GM12878 (cell line): Measurements from ENCODE around the gene RNASEH2A. TPM values are rescaled to one million over a fixed set of nuclear protein-coding genes. Genes with fewer than 3 reads are reported as not detected.

Source experiments
- BMI1 ChIP-seq: fragments of 450-650 bp; IDR thresholded peaks from 2 replicates; pipeline ENCODE4 v1.6.1; 2016; ENCODE audit warnings: mild to moderate bottlenecking, moderate library complexity, borderline replicate concordance
- CHD4 ChIP-seq: fragments of 200-600 bp; sonication (generic); IDR thresholded peaks from 2 replicates; pipeline ENCODE4 v1.6.1; 2016; ENCODE audit warnings: mild to moderate bottlenecking
- FOXK2 ChIP-seq: fragments of 450-650 bp; IDR thresholded peaks from 2 replicates; pipeline ENCODE4 v1.6.1; 2017; ENCODE audit warnings: mild to moderate bottlenecking, moderate library complexity
- GABPA ChIP-seq: IDR thresholded peaks from 2 replicates; pipeline ENCODE4 v1.6.1; 2014; ENCODE audit warnings: antibody characterized with exemption, low read depth, mild to moderate bottlenecking, inconsistent platforms
- GATAD2B ChIP-seq: fragments of 450-650 bp; conservative IDR thresholded peaks from 2 replicates; pipeline ENCODE4 v1.6.1; 2017; ENCODE audit warnings: low read depth, mild to moderate bottlenecking, moderate library complexity
- KLF5 ChIP-seq: fragments of 450-650 bp; IDR thresholded peaks from 2 replicates; pipeline ENCODE4 v1.6.1; 2014; ENCODE audit warnings: mild to moderate bottlenecking; ENCODE audit not compliant: partially characterized antibody
- MYC ChIP-seq: IDR thresholded peaks from 2 replicates; pipeline ENCODE4 v1.6.1; 2011; ENCODE audit warnings: mild to moderate bottlenecking, low read length, moderate library complexity, inconsistent platforms; ENCODE audit not compliant: insufficient read depth, insufficient replicate concordance, insufficient read length, severe bottlenecking
- PKNOX1 ChIP-seq: fragments of 450-650 bp; IDR thresholded peaks from 2 replicates; pipeline ENCODE4 v1.6.1; 2016; ENCODE audit warnings: mild to moderate bottlenecking
- RELB ChIP-seq: fragments of 450-650 bp; IDR thresholded peaks from 2 replicates; pipeline ENCODE4 v1.6.1; 2017; ENCODE audit warnings: low read depth, mild to moderate bottlenecking, moderate library complexity
- RFX5 ChIP-seq: IDR thresholded peaks from 2 replicates; pipeline ENCODE4 v1.6.1; 2011; ENCODE audit warnings: low read depth, low read length, improper control_type of control experiment
- SMAD1 ChIP-seq: fragments of 450-650 bp; IDR thresholded peaks from 2 replicates; pipeline ENCODE4 v1.6.1; 2018; ENCODE audit warnings: mild to moderate bottlenecking, low read depth; ENCODE audit not compliant: partially characterized antibody
- STAT1 ChIP-seq: fragments of 450-650 bp; conservative IDR thresholded peaks from 2 replicates; pipeline ENCODE4 v1.6.1; 2014; ENCODE audit warnings: antibody characterized with exemption, mild to moderate bottlenecking
- SUPT20H ChIP-seq: IDR thresholded peaks from 2 replicates; pipeline ENCODE4 v1.6.1; 2011; ENCODE audit warnings: low read depth, mild to moderate bottlenecking, low read length, moderate library complexity, borderline replicate concordance; ENCODE audit not compliant: control insufficient read depth
- ZZZ3 ChIP-seq: IDR thresholded peaks from 2 replicates; pipeline ENCODE4 v1.6.1; 2011; ENCODE audit warnings: low read depth; ENCODE audit not compliant: control insufficient read depth, insufficient read length
- polyA plus RNA-seq, 11 experiments: library from polyadenylated mRNA; depleted of rRNA in 4 of 11; unstranded in 6 of 11; stranded (reverse) in 5 of 11; fragments of >200 nt; fragmentation: Nextera tagmentation in 4 of 11; fragmentation: Illumina TruSeq in 1 of 11; extraction: Ambion mirVana in 4 of 11; extraction: Trizol in 1 of 11; gene quantifications; 1 replicate in 1 of 11; 2 replicates in 10 of 11; pipeline versions ENCODE4 v1.2.1 to v1.2.3, GENCODE V29; 2011 to 2016; ENCODE audit warnings: inconsistent platforms in 2 of 11, missing spikeins in 2 of 11, low read depth in 1 of 11
- total RNA-seq, 4 experiments: library from RNA; depleted of rRNA in 3 of 4; stranded (reverse); fragments of >200 nt in 3 of 4; fragmentation: Illumina TruSeq in 1 of 4; extraction: Trizol in 1 of 4; gene quantifications; 2 replicates each; pipeline versions ENCODE4 v1.2.1 to v1.2.3, GENCODE V29; 2013 to 2021
- TF ChIP-seq, protein P1 (sequence below): fragments of 450-650 bp; IDR thresholded peaks from 2 replicates; pipeline ENCODE4 v1.6.1; 2017; ENCODE audit warnings: mild to moderate bottlenecking, low read depth, inconsistent platforms; ENCODE audit not compliant: poor library complexity, severe bottlenecking
- TF ChIP-seq, protein P2 (sequence below): IDR thresholded peaks from 2 replicates; pipeline ENCODE4 v1.6.1; 2012; ENCODE audit warnings: mild to moderate bottlenecking, low read depth, low read length
- TF ChIP-seq, protein P3 (sequence below): fragments of 450-650 bp; IDR thresholded peaks from 2 replicates; pipeline ENCODE4 v1.6.1; 2016; ENCODE audit warnings: mild to moderate bottlenecking

RNASEH2A gene
- total and polyA plus RNA-seq, 10 of the 15 experiments (the other 5 are each of a cell fraction or from before 2014, with no cell fraction given) = 17.4 to 103 (median 40.4) TPM

DNA sequence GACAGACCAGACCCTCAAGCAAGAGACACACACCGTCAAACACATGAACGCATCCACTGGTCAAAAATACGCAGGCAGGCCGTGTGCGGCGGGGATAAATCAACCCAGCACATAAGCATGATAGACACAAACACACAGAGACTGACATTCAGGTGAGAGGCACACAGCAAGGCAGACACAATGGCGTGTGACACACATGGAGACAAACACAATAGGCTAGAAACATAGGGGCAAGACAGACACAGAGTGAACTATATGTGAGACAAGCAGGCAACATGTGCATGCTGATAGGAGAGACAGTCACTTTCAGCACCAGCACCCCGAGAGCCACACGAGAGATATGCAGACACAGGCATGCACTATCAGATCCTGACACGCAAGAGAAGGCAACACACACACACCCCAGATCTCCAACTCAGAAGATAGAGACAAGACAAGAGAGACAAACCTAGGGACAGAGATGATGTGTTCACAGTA is 22.0 kb upstream of the RNASEH2A start (continued):
- no peak for TF ChIP-seq GABPA
- no peak for TF ChIP-seq GATAD2B
- TF ChIP-seq MYC = no peak
- TF ChIP-seq BMI1 = no peak
- TF ChIP-seq SUPT20H = no peak
- peak; percentile 24; the same call in 1 of the 2 replicates for TF ChIP-seq PKNOX1
- TF ChIP-seq ZZZ3 = no peak
- no peak for TF ChIP-seq KLF5
- no peak for TF ChIP-seq SMAD1
- TF ChIP-seq RFX5 = no peak
- TF ChIP-seq CHD4 = no peak
- no peak for TF ChIP-seq STAT1
- TF ChIP-seq, protein P1, sequence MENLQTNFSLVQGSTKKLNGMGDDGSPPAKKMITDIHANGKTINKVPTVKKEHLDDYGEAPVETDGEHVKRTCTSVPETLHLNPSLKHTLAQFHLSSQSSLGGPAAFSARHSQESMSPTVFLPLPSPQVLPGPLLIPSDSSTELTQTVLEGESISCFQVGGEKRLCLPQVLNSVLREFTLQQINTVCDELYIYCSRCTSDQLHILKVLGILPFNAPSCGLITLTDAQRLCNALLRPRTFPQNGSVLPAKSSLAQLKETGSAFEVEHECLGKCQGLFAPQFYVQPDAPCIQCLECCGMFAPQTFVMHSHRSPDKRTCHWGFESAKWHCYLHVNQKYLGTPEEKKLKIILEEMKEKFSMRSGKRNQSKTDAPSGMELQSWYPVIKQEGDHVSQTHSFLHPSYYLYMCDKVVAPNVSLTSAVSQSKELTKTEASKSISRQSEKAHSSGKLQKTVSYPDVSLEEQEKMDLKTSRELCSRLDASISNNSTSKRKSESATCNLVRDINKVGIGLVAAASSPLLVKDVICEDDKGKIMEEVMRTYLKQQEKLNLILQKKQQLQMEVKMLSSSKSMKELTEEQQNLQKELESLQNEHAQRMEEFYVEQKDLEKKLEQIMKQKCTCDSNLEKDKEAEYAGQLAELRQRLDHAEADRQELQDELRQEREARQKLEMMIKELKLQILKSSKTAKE = no peak
- no peak for TF ChIP-seq FOXK2
- TF ChIP-seq, protein P2, sequence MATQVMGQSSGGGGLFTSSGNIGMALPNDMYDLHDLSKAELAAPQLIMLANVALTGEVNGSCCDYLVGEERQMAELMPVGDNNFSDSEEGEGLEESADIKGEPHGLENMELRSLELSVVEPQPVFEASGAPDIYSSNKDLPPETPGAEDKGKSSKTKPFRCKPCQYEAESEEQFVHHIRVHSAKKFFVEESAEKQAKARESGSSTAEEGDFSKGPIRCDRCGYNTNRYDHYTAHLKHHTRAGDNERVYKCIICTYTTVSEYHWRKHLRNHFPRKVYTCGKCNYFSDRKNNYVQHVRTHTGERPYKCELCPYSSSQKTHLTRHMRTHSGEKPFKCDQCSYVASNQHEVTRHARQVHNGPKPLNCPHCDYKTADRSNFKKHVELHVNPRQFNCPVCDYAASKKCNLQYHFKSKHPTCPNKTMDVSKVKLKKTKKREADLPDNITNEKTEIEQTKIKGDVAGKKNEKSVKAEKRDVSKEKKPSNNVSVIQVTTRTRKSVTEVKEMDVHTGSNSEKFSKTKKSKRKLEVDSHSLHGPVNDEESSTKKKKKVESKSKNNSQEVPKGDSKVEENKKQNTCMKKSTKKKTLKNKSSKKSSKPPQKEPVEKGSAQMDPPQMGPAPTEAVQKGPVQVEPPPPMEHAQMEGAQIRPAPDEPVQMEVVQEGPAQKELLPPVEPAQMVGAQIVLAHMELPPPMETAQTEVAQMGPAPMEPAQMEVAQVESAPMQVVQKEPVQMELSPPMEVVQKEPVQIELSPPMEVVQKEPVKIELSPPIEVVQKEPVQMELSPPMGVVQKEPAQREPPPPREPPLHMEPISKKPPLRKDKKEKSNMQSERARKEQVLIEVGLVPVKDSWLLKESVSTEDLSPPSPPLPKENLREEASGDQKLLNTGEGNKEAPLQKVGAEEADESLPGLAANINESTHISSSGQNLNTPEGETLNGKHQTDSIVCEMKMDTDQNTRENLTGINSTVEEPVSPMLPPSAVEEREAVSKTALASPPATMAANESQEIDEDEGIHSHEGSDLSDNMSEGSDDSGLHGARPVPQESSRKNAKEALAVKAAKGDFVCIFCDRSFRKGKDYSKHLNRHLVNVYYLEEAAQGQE = no peak
- no peak for TF ChIP-seq RELB
- TF ChIP-seq, protein P3, sequence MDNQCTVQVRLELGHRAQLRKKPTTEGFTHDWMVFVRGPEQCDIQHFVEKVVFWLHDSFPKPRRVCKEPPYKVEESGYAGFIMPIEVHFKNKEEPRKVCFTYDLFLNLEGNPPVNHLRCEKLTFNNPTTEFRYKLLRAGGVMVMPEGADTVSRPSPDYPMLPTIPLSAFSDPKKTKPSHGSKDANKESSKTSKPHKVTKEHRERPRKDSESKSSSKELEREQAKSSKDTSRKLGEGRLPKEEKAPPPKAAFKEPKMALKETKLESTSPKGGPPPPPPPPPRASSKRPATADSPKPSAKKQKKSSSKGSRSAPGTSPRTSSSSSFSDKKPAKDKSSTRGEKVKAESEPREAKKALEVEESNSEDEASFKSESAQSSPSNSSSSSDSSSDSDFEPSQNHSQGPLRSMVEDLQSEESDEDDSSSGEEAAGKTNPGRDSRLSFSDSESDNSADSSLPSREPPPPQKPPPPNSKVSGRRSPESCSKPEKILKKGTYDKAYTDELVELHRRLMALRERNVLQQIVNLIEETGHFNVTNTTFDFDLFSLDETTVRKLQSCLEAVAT = peak; percentile 89
